DOHH2 (cell line): ENCODE results near the gene KRTAP21-3.

Experiments used
- H3F3A ChIP-seq: fragments of 200-600 bp; sonication (generic), shearing (Covaris generic); 2 replicates; pipeline ENCODE4 v1.6.0; 2016; ENCODE audit warnings: antibody characterized with exemption, mild to moderate bottlenecking; ENCODE audit not compliant: control insufficient read depth, insufficient read depth
- H3K27ac ChIP-seq: fragments of 200-600 bp; sonication (generic); 2 replicates; pipeline ENCODE4 v1.5.1; 2014; ENCODE audit warnings: low read depth, mild to moderate bottlenecking, low read length, moderate library complexity
- H3K27me3 ChIP-seq: fragments of 200-600 bp; sonication (generic); 2 replicates; pipeline ENCODE4 v1.6.1; 2014; ENCODE audit warnings: mild to moderate bottlenecking, low read length, mixed read lengths; ENCODE audit not compliant: control insufficient read depth
- H3K36me3 ChIP-seq: fragments of 200-600 bp; sonication (generic); 2 replicates; pipeline ENCODE4 v1.6.1; 2014; ENCODE audit warnings: mild to moderate bottlenecking, low read length, moderate library complexity, mixed read lengths; ENCODE audit not compliant: control insufficient read depth
- H3K4me1 ChIP-seq: fragments of 200-600 bp; sonication (generic); 2 replicates; pipeline ENCODE4 v1.6.1; 2014; ENCODE audit warnings: mild to moderate bottlenecking, low read length, mixed read lengths; ENCODE audit not compliant: control insufficient read depth
- H3K4me2 ChIP-seq: fragments of 200-600 bp; sonication (generic); 2 replicates; pipeline ENCODE4 v1.6.0; 2014; ENCODE audit warnings: mild to moderate bottlenecking, low read length, moderate library complexity
- H3K4me3 ChIP-seq: fragments of 200-600 bp; sonication (generic); 2 replicates; pipeline ENCODE4 v1.5.1; 2014; ENCODE audit warnings: mild to moderate bottlenecking, low read length, mixed read lengths
- H3K79me2 ChIP-seq: fragments of 200-600 bp; sonication (generic); 2 replicates; pipeline ENCODE4 v1.6.1; 2014; ENCODE audit warnings: mild to moderate bottlenecking, low read length, mixed read lengths; ENCODE audit not compliant: control insufficient read depth
- H3K9me2 ChIP-seq: fragments of 200-600 bp; sonication (generic); replicated peaks from 2 replicates; pipeline ENCODE4 v1.6.1; 2014; ENCODE audit warnings: mild to moderate bottlenecking, low read length, mixed read lengths; ENCODE audit not compliant: control insufficient read depth
- H3K9me3 ChIP-seq: fragments of 200-600 bp; sonication (generic); 2 replicates; pipeline ENCODE4 v1.6.1; 2014; ENCODE audit warnings: antibody characterized with exemption, low read length, mixed read lengths; ENCODE audit not compliant: control insufficient read depth, insufficient read depth
- H4K20me1 ChIP-seq: fragments of 200-600 bp; sonication (generic); 2 replicates; pipeline ENCODE4 v1.6.0; 2014; ENCODE audit warnings: low read depth, mild to moderate bottlenecking, antibody characterized with exemption, low read length, moderate library complexity; ENCODE audit not compliant: control insufficient read depth, insufficient read depth
- CTCF ChIP-seq: fragments of 200-600 bp; sonication (generic); IDR thresholded peaks from one replicate; pipeline ENCODE4 v1.5.1; 2014; ENCODE audit warnings: antibody characterized with exemption, mild to moderate bottlenecking, low read depth, low read length; ENCODE audit not compliant: poor library complexity, severe bottlenecking
- EZH2phosphoT487 ChIP-seq: fragments of 200-600 bp; sonication (generic); IDR thresholded peaks from 2 replicates; pipeline ENCODE4 v1.6.1; 2017; ENCODE audit warnings: borderline replicate concordance, mild to moderate bottlenecking, antibody characterized with exemption, low read length, moderate library complexity, mixed read lengths

The KRTAP21-3 gene

DNA sequence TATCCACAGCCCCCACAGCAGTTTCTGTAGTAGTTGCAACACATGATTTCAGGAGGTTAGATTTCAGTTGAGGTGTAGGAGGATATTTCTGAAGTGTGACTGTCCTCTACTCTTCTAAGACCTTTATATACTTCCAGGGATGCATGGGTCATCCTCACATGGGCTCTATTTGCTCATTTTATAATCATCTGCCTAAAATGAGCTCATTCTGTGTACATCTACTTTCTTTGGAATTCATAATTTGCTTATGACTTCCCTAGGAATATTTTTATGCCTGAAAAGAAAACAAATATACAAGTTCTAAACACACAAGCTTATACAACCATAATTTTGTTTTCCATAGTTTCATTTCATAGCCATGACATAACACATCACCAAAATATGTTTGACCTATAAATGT lies 28.6 kb upstream of the KRTAP21-3 start, which contains the start of gene KRTAP21-2:
KRTAP21-2 (minus strand) TSS at position 101 of the 400 bp plus-strand sequence; CDS start at position 44, 57 bp downstream.
- no peaks in the 10 kb centered on the region for H3K9me2 ChIP-seq
- no peaks in the 10 kb centered on the region for H4K20me1 ChIP-seq
- H3F3A ChIP-seq: no peaks in the 10 kb centered on the region
- H3K9me3 ChIP-seq: no peaks in the 10 kb centered on the region
- no peaks in the 10 kb centered on the region for H3K36me3 ChIP-seq
- no peaks in the 10 kb centered on the region for H3K4me1 ChIP-seq
- H3K4me2 ChIP-seq: no peak within 1 kb of the TSS
- H3K79me2 ChIP-seq: no peaks in the 10 kb centered on the region
- no peak within 1 kb of the TSS for H3K27ac ChIP-seq
- H3K4me3 ChIP-seq: no peak within 1 kb of the TSS
- no peak for TF ChIP-seq CTCF
- no peak for TF ChIP-seq EZH2phosphoT487
- no peaks in the 10 kb centered on the region for H3K27me3 ChIP-seq

GRCh38 chr21:30740462-30740861 lies 21.9 kb upstream of the KRTAP21-3 start:
- H3K4me3 ChIP-seq: no peak overlapping the region
- H3K4me2 ChIP-seq: no peak overlapping the region
- no peaks in the 10 kb centered on the region for H3K79me2 ChIP-seq
- no peaks in the 10 kb centered on the region; the same call in 1 of the 2 replicates for H3K9me3 ChIP-seq
- TF ChIP-seq CTCF (no peak), EZH2phosphoT487 (no peak)
- no peaks in the 10 kb centered on the region for H3K36me3 ChIP-seq
- H3K27ac ChIP-seq: no peak overlapping the region
- H4K20me1 ChIP-seq: no peaks in the 10 kb centered on the region
- no peaks in the 10 kb centered on the region for H3K4me1 ChIP-seq
- no peaks in the 10 kb centered on the region for H3F3A ChIP-seq
- no peaks in the 10 kb centered on the region for H3K27me3 ChIP-seq
- H3K9me2 ChIP-seq: no peaks in the 10 kb centered on the region

- no peaks in the 10 kb centered on the region for H3F3A ChIP-seq
- H3K4me1 ChIP-seq: no peaks in the 10 kb centered on the region
- H3K79me2 ChIP-seq: no peaks in the 10 kb centered on the region
- no peak overlapping the region for H3K4me2 ChIP-seq
- no peaks in the 10 kb centered on the region for H3K36me3 ChIP-seq
- TF ChIP-seq EZH2phosphoT487 (no peak), CTCF (no peak)
- no peaks in the 10 kb centered on the region for H3K27me3 ChIP-seq
- no peaks in the 10 kb centered on the region for H3K9me2 ChIP-seq
- H3K27ac ChIP-seq: no peak overlapping the region
- no peaks in the 10 kb centered on the region for H4K20me1 ChIP-seq
- no peaks in the 10 kb centered on the region for H3K9me3 ChIP-seq
- H3K4me3 ChIP-seq: no peak overlapping the region
Observed at GRCh38 chr21:30733026-30733425, 14.4 kb upstream of the KRTAP21-3 start.
